ENCODE results near the gene CD1D.
"Not testable (repeated sequence)": the region's sequence is repeated elsewhere in the genome, so short reads cannot be mapped to it uniquely, and the experiment has no call there.

Gene CD1D

DNA sequence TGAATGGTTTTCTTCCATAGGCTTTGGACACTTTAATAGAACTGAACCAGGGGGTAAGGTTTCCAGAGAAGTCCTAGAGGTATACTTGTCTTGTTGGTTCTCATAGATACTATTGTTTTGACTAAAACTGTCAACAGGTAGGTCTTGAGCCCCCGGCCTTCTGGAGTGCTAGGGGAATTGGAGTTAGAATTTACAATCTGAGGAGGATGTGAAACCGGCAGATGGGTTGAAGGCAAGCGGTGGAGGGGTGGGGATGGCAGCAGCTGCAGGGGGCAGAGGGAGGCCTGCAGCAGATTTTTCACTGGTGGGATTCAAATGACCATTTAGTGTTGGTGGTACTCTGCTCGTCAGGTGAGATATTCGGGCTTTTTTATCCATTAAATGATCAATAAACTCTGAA, 4.3 kb upstream of the CD1D start:
- FAIRE-seq: no peak
- no peak for TF ChIP-seq CTCF (IDR thresholded peaks at IDR 0.05; ENCODE audit: insufficient read depth, missing control alignments)
- DNase-seq (ENCODE audit: insufficient read length, low spot score): no peak

GRCh38 chr1:158176849-158177699, 3.6 kb upstream of the CD1D start:
- not testable (repeated sequence) for DNase-seq (ENCODE audit: insufficient read length, low spot score); FAIRE-seq

DNA sequence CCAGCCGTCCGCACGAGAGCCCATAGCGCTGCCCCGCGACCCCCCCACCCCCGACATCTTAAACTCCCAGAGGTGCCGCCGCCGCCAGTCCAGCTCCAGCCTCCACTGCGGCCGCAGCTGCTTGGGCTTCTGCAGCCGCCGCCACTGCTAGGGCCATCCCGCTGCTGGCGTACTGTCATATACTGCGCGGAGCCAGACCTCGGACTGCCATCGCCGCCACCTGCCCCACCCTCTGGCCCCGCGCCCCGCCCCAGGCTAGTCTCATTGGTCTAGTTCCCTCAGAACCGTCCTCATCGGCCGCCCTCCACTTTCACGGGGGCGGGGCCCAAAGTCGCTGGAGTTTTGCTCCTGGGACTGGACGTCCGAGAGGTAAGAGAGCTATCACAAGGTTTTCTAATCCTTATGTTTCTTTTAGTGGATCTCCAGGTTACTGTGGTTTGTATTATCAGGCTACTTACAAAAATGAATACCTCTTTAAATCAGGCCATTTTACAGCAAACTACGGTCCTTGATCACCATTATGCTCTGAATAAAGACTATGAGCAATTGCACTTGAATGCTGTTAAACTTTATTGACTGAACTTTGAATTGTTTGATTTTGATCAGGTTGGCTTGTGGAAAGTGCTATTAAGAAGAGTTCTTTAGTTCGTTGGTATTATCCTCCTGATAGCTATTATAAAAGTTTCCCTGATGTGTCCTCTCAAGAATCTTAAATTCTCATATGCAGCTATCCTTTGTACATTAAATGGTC, 2.8 kb upstream of the CD1D start:
- DNase-seq (ENCODE audit: insufficient read length, low spot score) (no peak), FAIRE-seq (no peak)
- no peak for TF ChIP-seq CTCF (IDR thresholded peaks at IDR 0.05; ENCODE audit: insufficient read depth, missing control alignments)

DNA sequence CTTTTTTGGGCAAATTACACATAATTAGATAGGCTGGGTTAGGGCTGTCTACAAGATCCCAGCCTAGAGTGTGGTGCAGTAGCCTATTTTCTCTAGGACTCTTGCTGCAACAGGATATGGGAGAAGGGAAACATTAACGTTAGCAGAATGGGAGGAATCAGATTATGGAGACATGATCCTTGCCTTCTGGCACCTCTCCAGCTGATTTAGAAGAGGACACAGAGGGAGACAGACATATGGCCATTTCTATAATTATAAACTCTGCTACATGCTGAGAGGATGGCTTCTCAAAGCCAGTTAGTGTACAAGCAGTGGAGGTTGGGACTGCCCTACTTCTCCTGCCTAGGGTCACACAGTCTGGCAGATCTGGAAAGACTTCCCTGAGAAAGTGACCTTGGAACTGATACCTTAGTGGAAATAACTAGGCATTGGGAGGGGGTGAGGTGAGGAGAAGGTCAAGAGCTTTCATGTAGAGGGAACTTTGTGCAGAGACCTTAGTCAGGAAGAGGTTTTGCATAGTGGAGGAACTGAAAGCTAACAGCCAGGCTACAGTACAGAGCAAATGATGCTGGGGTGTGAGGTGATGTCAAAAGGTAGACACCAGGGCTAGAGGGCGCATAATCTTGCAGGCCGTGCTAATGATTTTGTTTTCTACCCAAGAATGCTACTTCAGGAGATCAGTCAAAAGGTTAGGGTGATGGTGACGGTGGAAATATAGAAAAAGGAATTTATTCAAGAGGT, 1.2 kb upstream of the CD1D start:
- FAIRE-seq (no peak), DNase-seq (ENCODE audit: insufficient read length, low spot score) (no peak)
- TF ChIP-seq CTCF (IDR thresholded peaks at IDR 0.05; ENCODE audit: insufficient read depth, missing control alignments): no peak

DNA sequence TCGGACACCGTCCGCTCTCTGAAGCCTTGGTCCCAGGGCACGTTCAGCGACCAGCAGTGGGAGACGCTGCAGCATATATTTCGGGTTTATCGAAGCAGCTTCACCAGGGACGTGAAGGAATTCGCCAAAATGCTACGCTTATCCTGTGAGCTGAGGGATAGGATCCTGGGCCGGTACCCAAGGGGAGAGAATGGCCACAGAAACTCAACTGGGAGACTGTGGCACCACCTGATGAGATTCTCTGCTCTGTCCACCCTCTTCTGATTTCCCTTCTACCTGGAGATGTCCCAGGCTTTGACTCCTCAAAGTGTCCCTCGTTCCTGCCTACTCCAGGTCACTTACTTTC, 855 bp downstream of the CD1D start:
- no peak for TF ChIP-seq CTCF (IDR thresholded peaks at IDR 0.05; ENCODE audit: insufficient read depth, missing control alignments)
- FAIRE-seq: no peak
- no peak for DNase-seq (ENCODE audit: insufficient read length, low spot score)

DNA sequence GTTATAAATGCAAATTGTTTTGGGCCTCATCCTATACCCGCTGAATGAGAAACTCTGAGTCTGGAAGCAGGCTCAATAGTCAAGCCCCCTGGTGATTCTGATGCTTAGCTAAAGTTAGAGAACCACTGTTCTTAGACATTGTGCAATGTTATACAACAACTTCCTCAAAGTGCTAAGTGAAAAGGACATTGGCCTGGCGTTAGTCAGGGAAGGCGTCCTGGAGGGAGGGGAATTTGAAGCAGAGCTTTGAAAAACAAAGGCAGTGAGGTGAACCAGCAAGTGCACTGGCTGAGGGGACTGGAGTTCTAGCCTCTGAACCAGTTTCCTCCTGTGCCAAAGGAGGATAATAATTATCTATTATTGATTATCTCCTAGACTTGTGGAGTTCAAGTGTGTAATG, 5.1 kb downstream of the CD1D start:
- no peak for TF ChIP-seq CTCF (IDR thresholded peaks at IDR 0.05; ENCODE audit: insufficient read depth, missing control alignments)
- no peak for FAIRE-seq
- no peak for DNase-seq (ENCODE audit: insufficient read length, low spot score)

- FAIRE-seq (no peak), DNase-seq (ENCODE audit: insufficient read length, low spot score) (no peak)
- no peak for TF ChIP-seq CTCF (IDR thresholded peaks at IDR 0.05; ENCODE audit: insufficient read depth, missing control alignments)
These were observed 5.5 kb downstream of the CD1D start for GRCh38 chr1:158186180-158186579.
